Measurements from ENCODE around the gene PPP1R13B.

Gene PPP1R13B

GRCh38 chr14:103818422-103818821 lies 29.0 kb downstream of the PPP1R13B start:
- Histone ChIP-seq H3K36me3 (replicated peaks; ENCODE audit: low read depth, low read length) (no peaks in the 10 kb centered on the region), H3K27ac (ENCODE audit: low read length) (no peak overlapping the region), H3K9ac (ENCODE audit: low read length) (no peak overlapping the region), H3K79me2 (ENCODE audit: low read length) (no peaks in the 10 kb centered on the region), H2AFZ (ENCODE audit: low read depth, low read length) (no peak overlapping the region), H3K4me3 (ENCODE audit: low read length) (no peak overlapping the region), H3K4me2 (ENCODE audit: low read length) (no peak overlapping the region), H4K20me1 (ENCODE audit: insufficient read depth, low read length) (no peaks in the 10 kb centered on the region), H3K9me3 (ENCODE audit: insufficient read depth, low read length) (no peaks in the 10 kb centered on the region), H3K4me1 (ENCODE audit: low read length) (peaks cover 18% of the 10 kb centered on the region), H3K27me3 (ENCODE audit: low read depth, low read length) (0 out of 2 replicates have a peak, but pooled peaks cover 3% of the 10 kb centered on the region)
- TF ChIP-seq EZH2phosphoT487 (IDR thresholded peaks at IDR 0.05; ENCODE audit: low read depth) = no peak
- TF ChIP-seq, protein P1, sequence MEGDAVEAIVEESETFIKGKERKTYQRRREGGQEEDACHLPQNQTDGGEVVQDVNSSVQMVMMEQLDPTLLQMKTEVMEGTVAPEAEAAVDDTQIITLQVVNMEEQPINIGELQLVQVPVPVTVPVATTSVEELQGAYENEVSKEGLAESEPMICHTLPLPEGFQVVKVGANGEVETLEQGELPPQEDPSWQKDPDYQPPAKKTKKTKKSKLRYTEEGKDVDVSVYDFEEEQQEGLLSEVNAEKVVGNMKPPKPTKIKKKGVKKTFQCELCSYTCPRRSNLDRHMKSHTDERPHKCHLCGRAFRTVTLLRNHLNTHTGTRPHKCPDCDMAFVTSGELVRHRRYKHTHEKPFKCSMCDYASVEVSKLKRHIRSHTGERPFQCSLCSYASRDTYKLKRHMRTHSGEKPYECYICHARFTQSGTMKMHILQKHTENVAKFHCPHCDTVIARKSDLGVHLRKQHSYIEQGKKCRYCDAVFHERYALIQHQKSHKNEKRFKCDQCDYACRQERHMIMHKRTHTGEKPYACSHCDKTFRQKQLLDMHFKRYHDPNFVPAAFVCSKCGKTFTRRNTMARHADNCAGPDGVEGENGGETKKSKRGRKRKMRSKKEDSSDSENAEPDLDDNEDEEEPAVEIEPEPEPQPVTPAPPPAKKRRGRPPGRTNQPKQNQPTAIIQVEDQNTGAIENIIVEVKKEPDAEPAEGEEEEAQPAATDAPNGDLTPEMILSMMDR (IDR thresholded peaks at IDR 0.05; ENCODE audit: low read depth, low read length) = no peak

DNA sequence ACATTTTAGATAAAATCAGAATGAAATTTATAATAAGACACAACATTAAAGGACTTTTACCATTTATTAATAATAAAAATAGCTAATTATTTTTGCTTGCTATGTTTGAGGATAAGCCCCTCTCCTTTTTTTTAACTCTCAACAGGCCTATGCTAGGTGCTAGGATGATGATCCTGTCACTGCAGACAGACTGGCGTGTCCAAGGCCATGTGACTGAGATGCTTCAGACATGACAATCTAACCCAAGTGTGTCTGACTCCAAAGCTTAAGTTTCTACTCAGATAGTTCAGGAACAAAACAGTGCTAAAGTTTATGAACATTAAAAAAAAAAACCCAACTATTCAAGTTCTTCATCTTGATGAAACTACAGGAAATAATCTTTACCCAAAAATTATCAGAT lies 29.8 kb downstream of the PPP1R13B start:
- Histone ChIP-seq H3K4me1 (ENCODE audit: low read length) (peaks cover 18% of the 10 kb centered on the region), H3K27ac (ENCODE audit: low read length) (no peak overlapping the region), H3K4me3 (ENCODE audit: low read length) (no peak overlapping the region), H3K4me2 (ENCODE audit: low read length) (no peak overlapping the region), H4K20me1 (ENCODE audit: insufficient read depth, low read length) (no peaks in the 10 kb centered on the region), H3K27me3 (ENCODE audit: low read depth, low read length) (0 out of 2 replicates have a peak, but pooled peaks cover 3% of the 10 kb centered on the region), H3K9me3 (ENCODE audit: insufficient read depth, low read length) (no peaks in the 10 kb centered on the region), H2AFZ (ENCODE audit: low read depth, low read length) (no peak overlapping the region), H3K9ac (ENCODE audit: low read length) (no peak overlapping the region), H3K36me3 (replicated peaks; ENCODE audit: low read depth, low read length) (no peaks in the 10 kb centered on the region), H3K79me2 (ENCODE audit: low read length) (no peaks in the 10 kb centered on the region)
- TF ChIP-seq EZH2phosphoT487 (IDR thresholded peaks at IDR 0.05; ENCODE audit: low read depth) = no peak
- TF ChIP-seq, protein P1 (IDR thresholded peaks at IDR 0.05; ENCODE audit: low read depth, low read length) = no peak

- H3K4me1 ChIP-seq (ENCODE audit: low read length) = peaks cover 18% of the 10 kb centered on the region
- no peak overlapping the region for H2AFZ ChIP-seq (ENCODE audit: low read depth, low read length)
- H3K4me3 ChIP-seq (ENCODE audit: low read length) = no peak overlapping the region
- H3K79me2 ChIP-seq (ENCODE audit: low read length) = no peaks in the 10 kb centered on the region
- H3K9ac ChIP-seq (ENCODE audit: low read length) = no peak overlapping the region
- 0 out of 2 replicates have a peak, but pooled peaks cover 3% of the 10 kb centered on the region for H3K27me3 ChIP-seq (ENCODE audit: low read depth, low read length)
- no peak for TF ChIP-seq EZH2phosphoT487 (IDR thresholded peaks at IDR 0.05; ENCODE audit: low read depth)
- TF ChIP-seq, protein P1 (IDR thresholded peaks at IDR 0.05; ENCODE audit: low read depth, low read length) = no peak
- no peak overlapping the region for H3K4me2 ChIP-seq (ENCODE audit: low read length)
- H4K20me1 ChIP-seq (ENCODE audit: insufficient read depth, low read length) = no peaks in the 10 kb centered on the region
- H3K27ac ChIP-seq (ENCODE audit: low read length) = no peak overlapping the region
- H3K9me3 ChIP-seq (ENCODE audit: insufficient read depth, low read length) = no peaks in the 10 kb centered on the region
- H3K36me3 ChIP-seq (replicated peaks; ENCODE audit: low read depth, low read length) = no peaks in the 10 kb centered on the region
Measured at GRCh38 chr14:103816991-103817390, 30.4 kb downstream of the PPP1R13B start.

- Histone ChIP-seq H3K27ac (ENCODE audit: low read length) (no peak overlapping the region), H3K9ac (ENCODE audit: low read length) (no peak overlapping the region), H3K4me2 (ENCODE audit: low read length) (no peak overlapping the region), H3K4me1 (ENCODE audit: low read length) (peaks cover 10% of the 10 kb centered on the region; the same call in 1 of the 2 replicates), H3K27me3 (ENCODE audit: low read depth, low read length) (no peaks in the 10 kb centered on the region), H3K4me3 (ENCODE audit: low read length) (no peak overlapping the region), H2AFZ (ENCODE audit: low read depth, low read length) (no peak overlapping the region), H4K20me1 (ENCODE audit: insufficient read depth, low read length) (no peaks in the 10 kb centered on the region), H3K79me2 (ENCODE audit: low read length) (no peaks in the 10 kb centered on the region), H3K36me3 (replicated peaks; ENCODE audit: low read depth, low read length) (no peaks in the 10 kb centered on the region), H3K9me3 (ENCODE audit: insufficient read depth, low read length) (no peaks in the 10 kb centered on the region)
- no peak for TF ChIP-seq EZH2phosphoT487 (IDR thresholded peaks at IDR 0.05; ENCODE audit: low read depth)
- TF ChIP-seq, protein P1 (IDR thresholded peaks at IDR 0.05; ENCODE audit: low read depth, low read length) = no peak
Measured at GRCh38 chr14:103815253-103815652, 32.1 kb downstream of the PPP1R13B start.

Measured in OCI-LY3 (cell line).